Mesothelial cell of epicardium (in vitro differentiated cells): Measurements from ENCODE around the gene ALDH1L2. TPM values are rescaled to one million over a fixed set of nuclear protein-coding genes. Genes with fewer than 3 reads are reported as not detected.

Source experiments
- DNase-seq, 2 experiments: peaks; one replicate each; pipeline ENCODE4 v3.0.0; 2021; ENCODE audit warnings: low spot score in 2 of 2; ENCODE audit not compliant: unreplicated experiment in 2 of 2
- H3K27ac Mint-ChIP-seq: 2 replicates; pipeline ENCODE4 v1.8.0; 2021; ENCODE audit warnings: mixed read lengths
- H3K27me3 Mint-ChIP-seq: 2 replicates; pipeline ENCODE4 v1.8.0; 2021; ENCODE audit warnings: low read depth, mixed read lengths
- H3K36me3 Mint-ChIP-seq: 2 replicates; pipeline ENCODE4 v1.8.0; 2021; ENCODE audit warnings: mixed read lengths
- H3K4me1 Mint-ChIP-seq: 2 replicates; pipeline ENCODE4 v1.8.0; 2021; ENCODE audit warnings: mixed read lengths
- H3K4me3 Mint-ChIP-seq: 2 replicates; pipeline ENCODE4 v1.8.0; 2021; ENCODE audit warnings: mild to moderate bottlenecking, moderate library complexity, mixed read lengths
- H3K9me3 Mint-ChIP-seq: 2 replicates; pipeline ENCODE4 v1.8.0; 2021; ENCODE audit warnings: mixed read lengths
- total RNA-seq: library from RNA; stranded (reverse); gene quantifications from 3 replicates; pipeline ENCODE4 v1.2.1, GENCODE V29; 2021
- TF ChIP-seq, protein P1 (sequence below): fragments of 200-600 bp; sonication (generic); IDR thresholded peaks from one replicate; pipeline ENCODE4 v1.5.0; 2021; ENCODE audit warnings: antibody characterized with exemption; ENCODE audit not compliant: unreplicated experiment

The ALDH1L2 gene
- 2.4 to 3.2 TPM (median 2.4 TPM) in 3 replicates for total RNA-seq

DNA sequence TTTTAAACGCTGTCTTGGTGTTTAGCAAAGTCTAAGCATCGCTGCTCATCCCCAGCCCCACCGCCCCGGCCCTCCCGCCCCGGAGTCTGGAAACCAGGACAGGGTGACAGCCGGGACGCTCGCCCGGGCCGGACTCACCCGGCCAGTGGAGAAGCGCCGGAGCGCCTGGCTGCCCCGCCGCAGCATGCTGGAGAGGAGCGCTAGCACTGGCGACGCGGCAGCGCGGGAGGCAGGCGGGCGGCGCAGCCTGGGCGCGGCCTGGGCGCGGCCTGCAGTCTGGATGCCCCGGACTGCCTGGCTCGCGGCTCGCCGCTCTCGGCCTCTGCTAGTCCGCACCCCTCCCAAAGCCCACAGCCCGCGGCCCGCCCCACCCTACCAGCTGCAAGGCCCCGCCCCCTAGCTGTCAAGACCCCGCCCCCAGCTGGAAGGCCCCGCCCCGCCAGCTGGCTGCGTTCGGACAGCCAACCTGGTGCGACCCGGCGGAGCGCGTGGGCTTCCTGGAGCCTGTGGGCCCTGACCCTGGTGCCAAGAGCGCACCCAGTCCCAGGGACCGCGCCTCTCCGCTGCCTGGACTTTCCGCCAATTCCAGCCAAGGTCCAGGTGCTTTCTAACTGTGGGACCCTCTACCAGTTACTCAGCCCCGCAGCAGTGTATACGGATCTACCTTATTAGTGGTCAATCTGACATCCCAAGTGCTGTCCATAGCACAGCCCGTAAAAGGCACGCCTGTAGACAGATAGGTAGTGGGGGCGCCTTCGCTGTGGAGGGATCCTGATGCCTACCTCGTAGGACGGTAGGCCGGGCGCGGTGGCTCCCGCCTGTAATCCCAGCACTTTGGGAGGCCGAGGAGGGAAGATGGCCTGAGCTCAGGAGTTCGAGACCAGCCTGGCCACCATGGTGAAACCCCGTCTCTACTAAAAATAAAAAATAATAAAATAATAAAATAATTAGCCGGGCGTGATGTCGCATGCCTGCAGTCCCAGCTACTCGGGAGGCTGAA is at the start of gene ALDH1L2:
ALDH1L2 (minus strand) TSS at position 208 of the 1,000 bp plus-strand sequence; CDS start at position 186, 22 bp downstream.
- Mint-ChIP-seq H3K9me3 (peaks cover 7% of the 10 kb centered on the region), H3K4me1 (peaks cover 7% of the 10 kb centered on the region), H3K27me3 (peaks cover 26% of the 10 kb centered on the region), H3K27ac (no peak within 1 kb of the TSS), H3K4me3 (peak within 1 kb of the TSS; percentile 66), H3K36me3 (peaks cover 5% of the 10 kb centered on the region)
- TF ChIP-seq, protein P1, sequence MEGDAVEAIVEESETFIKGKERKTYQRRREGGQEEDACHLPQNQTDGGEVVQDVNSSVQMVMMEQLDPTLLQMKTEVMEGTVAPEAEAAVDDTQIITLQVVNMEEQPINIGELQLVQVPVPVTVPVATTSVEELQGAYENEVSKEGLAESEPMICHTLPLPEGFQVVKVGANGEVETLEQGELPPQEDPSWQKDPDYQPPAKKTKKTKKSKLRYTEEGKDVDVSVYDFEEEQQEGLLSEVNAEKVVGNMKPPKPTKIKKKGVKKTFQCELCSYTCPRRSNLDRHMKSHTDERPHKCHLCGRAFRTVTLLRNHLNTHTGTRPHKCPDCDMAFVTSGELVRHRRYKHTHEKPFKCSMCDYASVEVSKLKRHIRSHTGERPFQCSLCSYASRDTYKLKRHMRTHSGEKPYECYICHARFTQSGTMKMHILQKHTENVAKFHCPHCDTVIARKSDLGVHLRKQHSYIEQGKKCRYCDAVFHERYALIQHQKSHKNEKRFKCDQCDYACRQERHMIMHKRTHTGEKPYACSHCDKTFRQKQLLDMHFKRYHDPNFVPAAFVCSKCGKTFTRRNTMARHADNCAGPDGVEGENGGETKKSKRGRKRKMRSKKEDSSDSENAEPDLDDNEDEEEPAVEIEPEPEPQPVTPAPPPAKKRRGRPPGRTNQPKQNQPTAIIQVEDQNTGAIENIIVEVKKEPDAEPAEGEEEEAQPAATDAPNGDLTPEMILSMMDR = no peak
- DNase-seq = peak; percentile 28 to 53

DNA sequence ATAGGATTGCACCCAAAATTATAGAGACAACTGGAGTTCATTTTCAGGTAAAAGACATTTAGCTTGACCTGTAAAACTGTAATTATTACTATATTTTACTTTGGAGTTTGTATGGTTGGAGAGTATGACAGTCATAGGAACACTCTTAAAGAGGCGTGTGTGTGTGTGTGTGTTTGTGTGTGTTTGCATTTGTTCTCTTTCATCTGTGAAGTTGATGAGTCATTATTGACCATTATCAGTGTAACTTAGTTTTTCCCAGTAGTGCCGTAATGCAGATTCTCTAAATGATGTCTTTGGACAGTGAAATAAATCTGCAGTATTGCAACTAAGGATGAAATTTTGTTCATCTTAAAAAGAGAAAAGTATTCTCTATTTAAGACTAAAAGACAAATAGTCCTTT is 36.3 kb upstream of the ALDH1L2 start:
- DNase-seq = no peak
- TF ChIP-seq, protein P1 = no peak
- Mint-ChIP-seq H3K27ac (no peak overlapping the region), H3K27me3 (no peaks in the 10 kb centered on the region), H3K4me1 (no peaks in the 10 kb centered on the region), H3K9me3 (no peaks in the 10 kb centered on the region), H3K4me3 (no peak overlapping the region), H3K36me3 (peaks cover 46% of the 10 kb centered on the region)

DNA sequence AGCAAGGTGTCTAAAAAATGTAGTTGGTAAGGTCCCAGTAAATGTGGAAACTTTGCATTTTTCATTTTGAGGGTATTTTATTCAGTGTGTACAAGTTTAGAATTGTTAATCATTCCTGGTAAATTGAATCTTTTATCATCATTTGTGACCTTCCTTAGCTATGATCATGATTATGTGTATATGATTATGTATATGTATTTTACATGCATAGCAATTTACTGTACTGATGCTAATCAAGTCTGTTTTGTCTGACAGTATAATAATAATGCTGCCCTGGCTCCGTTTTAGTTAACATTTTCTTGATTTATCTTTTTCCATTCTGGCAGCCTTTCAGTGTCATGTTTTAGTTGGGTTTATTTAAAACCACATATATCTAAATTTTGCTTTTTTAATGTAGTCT is 32.7 kb upstream of the ALDH1L2 start:
- H3K4me3 Mint-ChIP-seq = no peak overlapping the region
- no peaks in the 10 kb centered on the region for H3K27me3 Mint-ChIP-seq
- no peak overlapping the region for H3K27ac Mint-ChIP-seq
- no peaks in the 10 kb centered on the region for H3K4me1 Mint-ChIP-seq
- peaks cover 5% of the 10 kb centered on the region for H3K9me3 Mint-ChIP-seq
- peaks cover 52% of the 10 kb centered on the region for H3K36me3 Mint-ChIP-seq
- DNase-seq = no peak
- TF ChIP-seq, protein P1 = no peak

DNA sequence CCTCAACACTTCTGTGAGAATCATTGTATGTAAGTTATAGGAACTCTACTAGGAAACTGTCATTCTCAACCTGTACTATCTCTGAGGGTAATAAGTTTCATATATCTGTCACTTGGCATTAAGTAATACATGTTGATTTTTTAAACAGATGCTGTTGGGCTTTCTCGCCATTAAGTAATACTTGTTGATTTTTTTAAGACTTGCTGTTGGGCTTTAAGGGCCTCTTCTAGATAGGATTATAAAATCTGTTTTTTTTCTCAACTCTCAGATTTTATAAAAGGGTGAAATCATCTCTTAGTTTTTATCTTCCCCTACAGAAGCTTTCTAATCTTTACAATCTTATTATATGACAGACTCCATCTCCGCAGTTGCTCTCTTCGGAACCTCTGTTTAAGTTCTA is 28.8 kb upstream of the ALDH1L2 start:
- Mint-ChIP-seq H3K4me3 (no peak overlapping the region), H3K27ac (no peak overlapping the region), H3K27me3 (no peaks in the 10 kb centered on the region), H3K9me3 (peaks cover 7% of the 10 kb centered on the region), H3K4me1 (peaks cover 26% of the 10 kb centered on the region), H3K36me3 (peaks cover 30% of the 10 kb centered on the region)
- no peak for DNase-seq
- TF ChIP-seq, protein P1 = no peak

DNA sequence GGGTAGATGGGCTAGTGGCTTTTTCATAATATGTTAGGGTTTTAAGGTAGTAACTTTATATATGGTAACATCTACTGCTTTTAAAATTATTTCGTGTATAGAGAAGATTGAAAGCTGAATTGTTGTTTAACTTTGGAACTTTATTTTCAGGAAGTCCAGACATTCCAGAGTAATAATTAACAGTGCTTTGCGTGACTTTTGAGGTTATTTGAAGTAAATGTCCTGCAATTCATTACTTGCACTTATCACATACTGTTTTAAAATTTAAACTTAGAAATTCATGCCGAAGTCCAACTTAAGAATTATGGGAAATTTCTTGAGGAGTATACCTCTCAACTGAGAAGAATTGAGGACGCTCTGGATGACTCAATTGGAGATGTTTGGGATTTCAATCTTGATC is 26.6 kb upstream of the ALDH1L2 start:
- Mint-ChIP-seq H3K36me3 (peaks cover 19% of the 10 kb centered on the region), H3K4me1 (peaks cover 37% of the 10 kb centered on the region), H3K27ac (no peak overlapping the region), H3K9me3 (peaks cover 7% of the 10 kb centered on the region), H3K4me3 (no peak overlapping the region), H3K27me3 (no peaks in the 10 kb centered on the region)
- TF ChIP-seq, protein P1 = no peak
- DNase-seq = no peak
